ENCODE data around the gene C2orf78.
"Not testable (repeated sequence)": the region's sequence is repeated elsewhere in the genome, so short reads cannot be mapped to it uniquely, and the experiment has no call there.

The C2orf78 gene

DNA sequence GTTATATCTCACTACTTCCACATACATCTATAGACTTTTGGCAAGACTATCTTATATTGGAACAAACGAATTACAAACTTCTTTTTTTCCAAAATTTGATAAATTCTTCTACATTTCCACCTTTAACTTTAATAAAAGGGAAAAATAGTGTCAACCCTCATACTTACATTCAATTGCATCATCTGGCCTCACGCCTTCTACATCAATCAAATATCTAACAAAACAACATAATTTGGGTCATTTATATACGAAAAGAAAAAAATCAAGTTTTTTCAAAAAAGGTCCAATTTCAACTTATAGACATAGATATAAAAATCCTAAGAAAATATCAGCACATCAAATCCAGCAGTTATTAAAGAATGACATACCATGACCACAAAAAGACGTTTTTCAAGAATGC is 17.0 kb upstream of the C2orf78 start:
- TF ChIP-seq, protein P1, sequence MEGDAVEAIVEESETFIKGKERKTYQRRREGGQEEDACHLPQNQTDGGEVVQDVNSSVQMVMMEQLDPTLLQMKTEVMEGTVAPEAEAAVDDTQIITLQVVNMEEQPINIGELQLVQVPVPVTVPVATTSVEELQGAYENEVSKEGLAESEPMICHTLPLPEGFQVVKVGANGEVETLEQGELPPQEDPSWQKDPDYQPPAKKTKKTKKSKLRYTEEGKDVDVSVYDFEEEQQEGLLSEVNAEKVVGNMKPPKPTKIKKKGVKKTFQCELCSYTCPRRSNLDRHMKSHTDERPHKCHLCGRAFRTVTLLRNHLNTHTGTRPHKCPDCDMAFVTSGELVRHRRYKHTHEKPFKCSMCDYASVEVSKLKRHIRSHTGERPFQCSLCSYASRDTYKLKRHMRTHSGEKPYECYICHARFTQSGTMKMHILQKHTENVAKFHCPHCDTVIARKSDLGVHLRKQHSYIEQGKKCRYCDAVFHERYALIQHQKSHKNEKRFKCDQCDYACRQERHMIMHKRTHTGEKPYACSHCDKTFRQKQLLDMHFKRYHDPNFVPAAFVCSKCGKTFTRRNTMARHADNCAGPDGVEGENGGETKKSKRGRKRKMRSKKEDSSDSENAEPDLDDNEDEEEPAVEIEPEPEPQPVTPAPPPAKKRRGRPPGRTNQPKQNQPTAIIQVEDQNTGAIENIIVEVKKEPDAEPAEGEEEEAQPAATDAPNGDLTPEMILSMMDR (IDR thresholded peaks at IDR 0.05; ENCODE audit: extremely low read depth, missing control alignments) = no peak

DNA sequence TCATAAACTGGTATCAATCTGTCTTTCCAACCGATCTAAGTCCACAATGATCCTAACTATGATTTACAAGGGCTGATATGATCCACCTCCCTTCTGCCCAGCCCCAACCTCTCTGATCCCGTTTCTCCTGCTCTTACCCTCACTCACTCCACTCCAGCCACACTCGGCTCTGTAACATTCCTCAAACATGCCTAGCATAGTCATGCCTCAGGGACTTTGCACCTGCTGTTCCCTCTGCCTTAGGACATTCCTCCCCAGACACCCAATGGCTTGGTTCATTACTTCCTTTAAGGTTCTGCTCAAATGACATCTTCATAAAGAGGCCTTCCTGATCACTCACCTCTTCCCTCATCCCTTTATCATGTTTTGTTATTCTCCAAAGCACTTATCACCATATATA is 13.3 kb upstream of the C2orf78 start:
- no peak for DNase-seq (ENCODE audit: low spot score)
- TF ChIP-seq, protein P1 (IDR thresholded peaks at IDR 0.05; ENCODE audit: extremely low read depth, missing control alignments) = no peak

More for the DNA sequence above, 17.0 kb upstream of the C2orf78 start:
- no peak for DNase-seq (ENCODE audit: low spot score)

DNA sequence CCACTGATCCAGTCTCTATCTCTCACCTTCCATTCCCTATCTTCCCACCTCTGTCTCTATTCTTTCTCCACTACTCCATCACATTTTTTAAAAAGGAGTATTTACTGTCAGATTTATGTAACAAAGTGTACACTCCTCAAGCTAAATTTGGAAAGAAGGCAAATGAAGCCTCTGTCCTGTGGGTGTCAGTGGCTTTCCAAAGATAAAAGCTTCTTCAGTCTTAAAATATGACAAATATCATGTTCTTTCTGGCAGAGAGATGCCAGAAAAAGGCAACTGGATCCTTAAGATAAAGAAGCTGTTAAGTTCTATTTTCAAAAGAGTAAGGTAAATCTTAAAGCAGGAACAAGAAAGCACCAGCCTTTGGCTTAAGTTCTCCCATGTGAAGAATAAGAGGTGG is 11.2 kb upstream of the C2orf78 start:
- TF ChIP-seq, protein P1 (IDR thresholded peaks at IDR 0.05; ENCODE audit: extremely low read depth, missing control alignments) = no peak

DNA sequence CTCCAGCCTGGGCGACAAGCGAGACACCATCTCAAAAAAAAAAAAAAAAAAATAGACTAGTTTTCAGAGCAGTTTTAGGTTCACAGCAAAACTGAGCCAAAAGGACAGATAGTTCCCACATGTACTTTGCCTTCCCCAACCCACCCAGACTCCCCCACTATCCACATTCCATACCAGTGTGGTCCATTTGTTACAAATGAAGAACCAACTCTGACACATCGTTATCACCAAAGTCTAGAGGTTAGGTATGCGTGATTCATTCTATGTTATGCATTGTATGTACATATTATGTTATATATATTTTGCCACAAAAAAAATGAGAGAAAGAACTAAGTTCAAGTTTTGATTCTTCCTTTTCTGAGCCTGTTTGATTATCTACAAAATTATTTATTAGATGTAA is 7.6 kb upstream of the C2orf78 start:
- DNase-seq (ENCODE audit: low spot score) = no peak
- TF ChIP-seq, protein P1 (IDR thresholded peaks at IDR 0.05; ENCODE audit: extremely low read depth, missing control alignments) = no peak

More for the DNA sequence above, 11.2 kb upstream of the C2orf78 start:
- DNase-seq (ENCODE audit: low spot score) = no peak

DNA sequence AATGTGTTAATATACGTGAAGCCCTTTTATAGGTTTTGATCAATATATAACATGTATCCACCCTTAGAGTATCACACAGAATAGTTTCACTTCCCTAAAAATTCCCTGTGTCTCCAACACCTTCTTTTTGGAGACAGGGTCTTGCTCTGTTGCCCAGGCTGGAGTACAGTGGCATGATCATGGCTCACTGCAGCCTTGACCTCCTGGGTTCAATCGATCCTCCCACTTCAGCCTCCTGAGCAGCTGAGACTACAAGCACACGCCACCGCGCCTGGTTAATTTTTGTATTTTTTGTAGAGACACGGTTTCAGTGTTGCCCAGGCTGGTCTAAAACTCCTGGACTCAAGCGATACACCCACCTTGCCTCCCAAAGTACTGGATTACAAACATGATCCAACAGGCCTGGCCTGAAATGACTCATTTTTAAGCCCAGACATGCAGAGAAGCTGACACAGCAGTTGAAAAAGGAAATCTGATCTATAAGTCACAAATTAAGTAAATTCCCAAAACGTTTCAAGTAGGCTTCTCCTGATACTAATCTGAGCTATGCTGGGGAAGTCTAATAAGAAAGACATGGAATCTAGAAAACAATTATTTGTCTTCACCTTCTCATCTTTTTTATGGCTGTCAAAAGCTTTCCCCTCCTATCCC is 7.0 kb upstream of the C2orf78 start:
- DNase-seq (ENCODE audit: low spot score) = no peak
- TF ChIP-seq, protein P1 (IDR thresholded peaks at IDR 0.05; ENCODE audit: extremely low read depth, missing control alignments) = no peak

DNA sequence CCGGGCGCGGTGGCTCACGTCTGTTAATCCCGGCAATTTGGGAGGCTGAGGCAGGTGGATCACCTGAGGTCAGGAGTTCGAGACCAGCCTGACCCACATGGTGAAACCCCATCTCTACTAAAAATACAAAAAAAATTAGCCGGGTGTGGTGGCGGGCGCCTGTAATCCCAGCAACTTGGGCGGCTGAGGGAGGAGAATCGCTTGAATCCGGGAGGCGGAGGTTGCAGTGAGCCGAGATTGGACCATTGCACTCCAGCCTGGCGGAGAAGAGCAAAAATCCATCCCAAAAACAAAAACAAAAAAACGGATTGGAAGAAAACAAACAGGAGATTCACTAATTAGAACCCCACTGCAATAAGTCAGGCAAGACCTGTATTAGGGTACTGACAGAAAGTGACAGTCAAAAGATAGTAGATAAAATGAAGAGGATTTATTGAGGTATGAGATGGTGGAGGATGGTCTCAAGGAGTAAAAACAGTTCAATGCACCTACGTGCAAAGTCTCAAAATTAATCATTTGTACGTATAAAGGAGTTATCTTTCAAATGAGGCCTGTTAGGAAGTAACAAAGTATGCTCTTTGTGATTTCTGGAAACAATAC is 5.0 kb upstream of the C2orf78 start:
- DNase-seq (ENCODE audit: low spot score) = not testable (repeated sequence)

DNA sequence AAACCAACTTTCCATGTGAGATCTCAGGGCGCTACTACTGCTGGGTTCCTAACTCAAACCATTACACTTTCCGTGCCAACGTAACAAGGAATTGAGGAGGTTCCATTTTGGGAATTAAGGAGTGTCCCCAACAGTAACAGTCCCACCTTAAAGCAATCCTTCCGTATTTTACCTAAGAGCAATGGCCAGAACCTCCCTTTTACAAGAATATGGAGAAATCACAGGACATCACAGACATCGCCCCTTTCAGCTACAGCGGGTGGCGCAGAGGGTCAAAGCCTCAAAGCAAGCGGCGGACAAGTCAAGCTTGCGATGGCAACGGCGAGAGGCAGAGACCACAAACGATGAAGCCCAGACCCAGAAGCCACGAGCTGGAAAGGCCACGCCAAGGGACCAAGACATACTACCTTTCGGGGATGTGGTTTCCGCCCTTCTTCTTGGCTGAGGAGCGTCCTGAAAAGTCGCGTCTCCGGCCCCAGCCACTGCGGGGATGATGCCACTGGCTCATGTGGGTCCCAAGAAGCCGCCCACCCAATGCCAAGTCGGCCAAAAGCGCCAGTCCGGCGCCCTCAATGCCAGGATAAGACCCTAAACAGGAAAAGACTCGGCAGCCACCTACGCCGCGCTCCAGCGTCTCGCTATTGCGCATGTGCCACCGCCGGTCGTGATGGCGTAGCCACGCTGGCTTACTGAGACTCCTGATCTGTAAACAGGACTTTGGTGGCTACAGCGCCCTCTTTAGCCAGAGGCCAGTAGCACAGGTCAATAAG is 4.3 kb upstream of the C2orf78 start, which contains the start of gene DUSP11:
Gene DUSP11, minus strand, starts transcription at position 637 of the 770 bp plus-strand sequence. Its CDS starts 129 bp downstream, at position 508.
- TF ChIP-seq, protein P1 (IDR thresholded peaks at IDR 0.05; ENCODE audit: extremely low read depth, missing control alignments) = peak; percentile 75
- DNase-seq (ENCODE audit: low spot score) = peak; percentile 92

All from GM20000 (cell line).